Fibroblast of skin of right quadriceps (primary cell): ENCODE results near the gene LRIT1.
"Not testable (repeated sequence)": the region's sequence is repeated elsewhere in the genome, so short reads cannot be mapped to it uniquely, and the experiment has no call there.

ENCODE experiments used
- DNase-seq: peaks from one replicate; pipeline ENCODE4 v3.0.0-alpha.2; 2013

LRIT1 gene, protein sequence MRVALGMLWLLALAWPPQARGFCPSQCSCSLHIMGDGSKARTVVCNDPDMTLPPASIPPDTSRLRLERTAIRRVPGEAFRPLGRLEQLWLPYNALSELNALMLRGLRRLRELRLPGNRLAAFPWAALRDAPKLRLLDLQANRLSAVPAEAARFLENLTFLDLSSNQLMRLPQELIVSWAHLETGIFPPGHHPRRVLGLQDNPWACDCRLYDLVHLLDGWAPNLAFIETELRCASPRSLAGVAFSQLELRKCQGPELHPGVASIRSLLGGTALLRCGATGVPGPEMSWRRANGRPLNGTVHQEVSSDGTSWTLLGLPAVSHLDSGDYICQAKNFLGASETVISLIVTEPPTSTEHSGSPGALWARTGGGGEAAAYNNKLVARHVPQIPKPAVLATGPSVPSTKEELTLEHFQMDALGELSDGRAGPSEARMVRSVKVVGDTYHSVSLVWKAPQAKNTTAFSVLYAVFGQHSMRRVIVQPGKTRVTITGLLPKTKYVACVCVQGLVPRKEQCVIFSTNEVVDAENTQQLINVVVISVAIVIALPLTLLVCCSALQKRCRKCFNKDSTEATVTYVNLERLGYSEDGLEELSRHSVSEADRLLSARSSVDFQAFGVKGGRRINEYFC

DNA sequence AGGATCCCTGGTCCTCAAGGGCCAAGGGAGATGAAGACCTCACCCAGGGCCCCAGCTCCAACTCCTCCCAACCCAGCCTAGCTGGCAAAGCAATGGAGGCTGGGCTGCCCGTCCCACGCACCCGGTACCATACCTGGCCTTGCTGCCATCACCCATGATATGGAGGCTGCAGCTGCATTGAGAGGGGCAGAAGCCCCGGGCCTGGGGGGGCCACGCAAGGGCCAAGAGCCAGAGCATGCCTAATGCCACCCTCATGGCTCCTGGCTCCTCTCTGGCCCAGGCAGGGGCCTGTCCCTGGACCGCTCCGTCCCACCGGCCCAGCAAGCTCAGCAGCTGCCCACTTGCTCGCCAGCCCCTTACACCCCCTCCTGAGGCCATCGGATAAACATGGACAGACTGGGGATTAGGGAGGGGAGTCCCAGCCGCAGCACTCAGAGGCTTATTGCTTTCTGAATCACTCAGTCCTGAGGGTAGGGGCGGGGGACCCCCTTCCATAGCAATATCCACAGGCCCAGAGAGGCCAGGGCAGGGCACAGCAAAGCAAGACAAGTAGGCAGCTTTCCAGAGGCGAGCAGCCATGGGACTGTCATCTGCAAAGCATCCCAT lies at the start of gene LRIT1:
Gene LRIT1, minus strand, starts transcription at position 362 of the 606 bp plus-strand sequence. Its CDS starts 107 bp downstream, at position 255.
- DNase-seq = no peak

DNA sequence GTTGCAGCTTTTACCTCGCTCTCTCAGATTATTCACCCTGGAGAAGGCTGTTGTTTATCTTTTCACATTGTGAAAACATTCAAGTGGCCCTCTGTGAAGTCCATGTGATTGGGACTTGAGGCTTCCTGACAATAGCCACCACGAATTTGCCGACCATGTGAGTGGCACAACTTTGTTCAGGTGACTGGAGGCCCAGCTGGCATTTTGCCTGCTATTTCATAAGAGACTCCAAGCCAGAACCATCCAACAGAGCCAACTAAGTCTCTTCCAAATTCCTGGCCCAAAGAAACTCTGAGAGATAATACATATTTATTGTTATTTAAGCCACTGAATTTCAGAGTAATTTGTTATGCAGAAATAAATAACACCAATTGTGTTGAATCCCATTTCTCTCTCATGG lies 48.9 kb upstream of the LRIT1 start:
- no peak for DNase-seq

DNA sequence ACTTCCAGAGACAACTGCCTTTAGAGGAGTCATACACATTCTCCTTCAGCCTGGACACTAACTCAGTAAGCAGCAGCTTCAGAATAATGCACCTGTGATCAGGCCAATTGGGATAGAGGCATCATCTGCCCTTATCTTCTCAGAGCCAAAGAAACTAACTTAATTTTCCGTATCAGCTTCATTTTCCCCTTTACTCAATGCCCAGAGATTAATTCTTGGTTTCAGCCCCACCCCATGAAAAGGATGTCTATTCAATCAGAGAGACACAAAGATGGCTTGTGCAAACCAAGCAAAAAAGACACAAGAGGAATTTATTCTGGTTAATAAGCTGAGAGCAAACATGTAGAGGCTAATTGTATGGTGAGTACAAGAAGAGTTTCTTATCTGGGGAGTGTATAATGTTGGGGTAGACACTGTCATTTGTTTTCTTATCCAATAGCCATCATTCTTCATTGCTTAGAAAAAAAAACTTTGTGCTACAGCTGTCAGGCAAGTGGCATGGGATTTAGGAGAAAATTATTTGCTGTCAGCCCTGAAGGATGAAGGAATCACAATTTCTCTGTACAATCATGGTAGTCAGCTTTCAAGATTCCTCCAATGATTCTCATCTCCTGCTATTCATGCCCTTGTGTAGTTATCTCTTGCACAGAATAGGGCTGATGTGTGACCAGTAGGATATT lies 48.3 kb upstream of the LRIT1 start:
- DNase-seq = no peak

DNA sequence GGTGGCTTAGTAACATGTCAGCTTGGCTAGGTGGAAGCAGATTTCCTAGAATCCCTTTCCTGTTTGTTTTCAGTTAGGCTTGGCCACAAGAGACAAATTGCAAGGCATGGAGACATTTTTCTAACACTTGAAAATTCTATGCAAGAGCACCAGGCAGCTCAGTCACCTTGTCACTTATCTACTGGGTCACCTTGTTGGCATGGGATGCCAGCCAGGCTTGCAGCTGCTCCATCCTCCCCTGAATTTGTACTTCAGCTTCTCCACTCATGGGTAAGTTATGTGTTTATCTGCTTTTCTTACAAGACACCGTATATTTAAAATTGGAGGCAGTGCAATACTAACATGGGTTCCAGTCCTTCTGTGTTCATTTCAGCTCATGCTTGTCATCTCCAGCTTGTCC lies 46.8 kb upstream of the LRIT1 start:
- no peak for DNase-seq

DNA sequence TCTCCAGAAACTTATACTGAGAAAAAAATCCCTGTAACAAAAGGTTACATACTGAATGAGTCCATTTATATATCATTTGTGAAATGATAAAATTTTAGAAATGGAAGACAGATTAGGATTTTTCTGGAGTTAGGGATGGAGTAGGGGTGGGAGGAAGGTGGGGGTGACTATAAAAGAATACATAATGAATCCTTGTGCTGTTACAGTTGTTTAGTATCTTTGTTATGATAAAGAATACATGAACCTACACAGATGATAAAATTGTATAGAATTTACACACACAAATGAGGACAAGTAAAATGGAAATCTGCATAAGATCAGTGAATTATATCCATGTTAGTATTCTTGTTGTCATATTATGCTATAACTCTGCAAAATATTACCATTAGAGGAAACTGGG lies 45.3 kb upstream of the LRIT1 start:
- DNase-seq = no peak

DNA sequence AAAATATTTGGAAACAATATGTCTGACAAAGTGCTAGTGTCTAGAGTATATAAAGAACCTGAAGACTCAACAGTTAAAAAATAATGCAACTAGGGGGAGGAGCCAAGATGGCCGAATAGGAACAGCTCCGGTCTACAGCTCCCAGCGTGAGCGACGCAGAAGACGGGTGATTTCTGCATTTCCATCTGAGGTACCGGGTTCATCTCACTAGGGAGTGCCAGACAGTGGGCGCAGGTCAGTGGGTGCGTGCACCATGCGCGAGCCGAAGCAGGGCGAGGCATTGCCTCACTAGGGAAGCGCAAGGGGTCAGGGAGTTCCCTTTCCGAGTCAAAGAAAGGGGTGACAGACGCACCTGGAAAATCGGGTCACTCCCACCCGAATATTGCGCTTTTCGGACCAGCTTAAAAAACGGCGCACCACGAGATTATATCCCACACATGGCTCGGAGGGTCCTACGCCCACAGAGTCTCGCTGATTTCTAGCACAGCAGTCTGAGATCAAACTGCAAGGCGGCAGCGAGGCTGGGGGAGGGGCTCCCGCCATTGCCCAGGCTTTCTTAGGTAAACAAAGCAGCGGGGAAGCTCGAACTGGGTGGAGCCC lies 38.6 kb upstream of the LRIT1 start:
- DNase-seq = not testable (repeated sequence)

DNA sequence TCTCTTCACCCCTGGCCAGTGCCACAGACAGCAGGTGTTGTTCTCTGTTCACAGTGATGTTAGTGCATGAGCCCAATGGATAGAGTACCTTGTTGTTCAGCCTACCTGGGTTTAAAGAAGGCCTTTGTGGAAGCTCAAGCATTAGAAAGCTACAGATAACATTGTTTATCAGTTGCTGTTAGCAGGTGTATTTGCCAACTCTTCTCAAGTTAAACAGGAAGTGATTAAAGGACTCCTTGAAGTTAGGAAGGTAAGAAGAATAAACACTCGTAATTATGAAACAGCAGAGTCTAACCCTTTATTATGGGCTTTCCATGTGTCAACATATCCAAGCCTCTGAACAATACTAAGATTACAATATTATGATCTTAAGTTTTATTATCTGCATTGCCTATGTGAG lies 29.4 kb upstream of the LRIT1 start:
- no peak for DNase-seq

DNA sequence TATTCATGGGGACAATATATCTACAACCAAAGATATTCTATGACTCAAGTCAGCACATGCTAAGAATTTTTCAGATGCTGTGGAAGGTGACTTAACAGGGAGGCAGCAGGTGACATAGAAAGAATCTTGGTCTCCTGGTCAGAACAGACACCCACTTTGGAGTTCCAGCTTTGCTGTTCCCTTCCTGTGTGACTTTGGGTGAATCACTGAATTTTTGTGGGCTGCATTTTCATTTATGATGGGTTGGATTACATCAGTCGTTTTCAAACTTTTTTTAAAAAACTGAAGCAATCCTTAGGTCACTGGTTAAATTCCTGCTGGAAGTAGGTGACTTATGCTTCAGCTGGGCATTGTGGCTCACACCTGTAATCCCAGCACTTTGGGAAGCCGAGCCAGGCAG lies 28.4 kb upstream of the LRIT1 start:
- peak; percentile 74 for DNase-seq

DNA sequence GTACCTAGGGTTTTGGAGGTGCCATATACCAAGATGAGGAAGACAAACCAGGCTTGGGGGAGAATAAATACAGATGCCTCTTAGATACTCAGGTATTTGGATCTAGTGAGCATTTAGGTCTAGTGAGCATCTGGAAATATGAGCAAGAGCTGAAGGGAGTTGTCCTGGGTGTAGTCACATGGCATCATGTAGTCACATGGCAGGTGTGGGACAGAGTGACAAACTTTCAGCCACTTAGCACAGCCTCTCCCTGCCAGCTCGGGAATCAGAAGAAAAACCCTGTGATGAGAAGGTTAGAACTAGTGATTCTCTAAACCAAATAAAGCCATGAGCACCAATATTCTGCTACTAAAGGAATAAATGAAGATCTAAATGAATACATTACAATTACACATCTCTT lies 27.8 kb upstream of the LRIT1 start:
- DNase-seq = no peak

DNA sequence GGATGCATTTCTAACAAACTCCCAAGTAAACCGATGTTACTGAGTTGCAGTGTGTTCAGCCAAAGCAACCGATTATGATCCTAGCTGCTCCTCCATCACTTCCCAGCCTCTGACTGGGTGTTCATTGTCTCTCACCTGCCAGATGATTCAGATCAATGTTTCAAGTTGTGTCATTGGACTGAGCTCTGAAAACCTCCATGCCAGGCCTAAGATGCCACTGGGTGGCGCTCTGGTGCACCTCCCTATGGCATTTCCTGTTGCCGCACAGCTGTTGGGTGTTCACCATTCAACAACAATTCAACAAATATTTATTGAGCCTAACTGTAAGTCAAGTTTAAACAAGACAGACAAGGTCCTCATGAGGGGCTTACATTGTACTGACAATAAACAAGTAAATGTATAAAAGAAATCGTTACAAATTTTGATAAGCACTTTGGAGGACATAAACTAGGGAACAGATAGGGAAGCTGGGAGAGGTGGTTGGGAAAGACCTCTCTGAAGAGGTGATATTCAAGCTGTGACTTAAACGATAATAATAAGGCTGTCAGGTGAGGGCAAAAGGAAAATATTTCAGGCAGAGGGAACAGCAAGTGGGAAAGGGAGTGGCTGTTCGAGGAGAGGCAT lies 26.3 kb upstream of the LRIT1 start:
- peak; percentile 21 for DNase-seq

DNA sequence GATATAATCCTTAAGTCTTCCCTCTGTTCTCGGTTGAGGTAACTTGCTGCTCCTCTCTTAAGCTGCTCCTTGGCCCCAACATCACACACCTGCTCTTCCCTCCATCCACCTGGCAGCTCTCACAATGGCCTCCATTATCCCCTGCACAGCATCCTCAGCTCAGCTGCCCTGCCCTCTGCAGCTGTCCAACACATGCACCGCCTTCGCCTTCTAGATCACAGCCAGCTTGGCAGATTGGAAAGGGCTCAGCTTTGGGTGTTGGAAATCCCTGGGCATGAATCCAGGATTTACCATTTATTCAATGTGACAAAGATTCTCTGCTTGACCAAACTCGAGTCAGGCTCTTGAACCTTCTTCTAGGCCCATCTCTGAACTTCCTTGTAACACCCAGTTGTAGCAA lies 24.1 kb upstream of the LRIT1 start:
- no peak for DNase-seq

DNA sequence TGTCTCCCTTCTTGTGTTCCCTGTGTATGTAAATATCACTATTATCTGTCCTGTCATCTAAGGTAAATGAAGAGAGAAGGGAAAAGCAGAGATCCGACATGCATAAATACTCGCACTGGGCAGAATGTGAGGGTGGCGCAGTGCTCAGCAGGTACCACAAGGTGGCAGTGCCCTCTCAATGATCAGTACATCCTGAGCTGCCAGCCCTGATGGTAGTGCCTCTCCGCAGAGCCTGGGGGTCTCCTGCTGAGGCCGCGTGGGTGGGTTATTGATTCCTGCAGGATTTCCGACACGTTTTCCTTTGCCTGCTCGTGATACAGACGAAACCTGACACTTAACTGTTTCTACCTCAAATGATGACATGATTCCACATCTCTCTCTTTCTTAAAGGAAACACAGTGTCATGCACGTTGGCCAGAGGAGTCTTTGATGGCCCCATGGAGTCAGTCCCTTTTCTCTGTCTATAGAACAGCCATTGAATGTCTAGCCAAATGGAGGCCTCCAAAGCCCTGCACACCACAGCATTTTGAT lies 23.3 kb upstream of the LRIT1 start:
- DNase-seq = peak; percentile 48

DNA sequence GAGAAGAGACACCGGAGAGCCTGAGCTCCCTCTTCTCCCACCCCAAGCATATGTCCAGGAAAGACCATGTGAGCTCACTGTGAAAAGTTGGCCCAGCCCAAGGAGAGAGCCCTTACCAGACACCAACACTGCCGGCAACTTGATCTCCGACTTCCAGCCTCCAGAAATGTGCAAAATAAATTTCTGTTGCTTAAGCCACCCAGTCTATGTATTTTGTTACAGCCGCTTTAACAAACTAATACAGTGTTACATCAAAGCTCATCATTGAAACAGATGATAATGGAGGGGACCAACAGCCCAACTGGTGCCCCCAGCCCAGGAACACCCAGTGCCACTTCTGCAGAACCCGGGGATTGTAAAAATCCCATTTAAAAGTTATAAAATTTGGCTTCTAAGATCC lies 22.4 kb upstream of the LRIT1 start:
- DNase-seq = no peak

DNA sequence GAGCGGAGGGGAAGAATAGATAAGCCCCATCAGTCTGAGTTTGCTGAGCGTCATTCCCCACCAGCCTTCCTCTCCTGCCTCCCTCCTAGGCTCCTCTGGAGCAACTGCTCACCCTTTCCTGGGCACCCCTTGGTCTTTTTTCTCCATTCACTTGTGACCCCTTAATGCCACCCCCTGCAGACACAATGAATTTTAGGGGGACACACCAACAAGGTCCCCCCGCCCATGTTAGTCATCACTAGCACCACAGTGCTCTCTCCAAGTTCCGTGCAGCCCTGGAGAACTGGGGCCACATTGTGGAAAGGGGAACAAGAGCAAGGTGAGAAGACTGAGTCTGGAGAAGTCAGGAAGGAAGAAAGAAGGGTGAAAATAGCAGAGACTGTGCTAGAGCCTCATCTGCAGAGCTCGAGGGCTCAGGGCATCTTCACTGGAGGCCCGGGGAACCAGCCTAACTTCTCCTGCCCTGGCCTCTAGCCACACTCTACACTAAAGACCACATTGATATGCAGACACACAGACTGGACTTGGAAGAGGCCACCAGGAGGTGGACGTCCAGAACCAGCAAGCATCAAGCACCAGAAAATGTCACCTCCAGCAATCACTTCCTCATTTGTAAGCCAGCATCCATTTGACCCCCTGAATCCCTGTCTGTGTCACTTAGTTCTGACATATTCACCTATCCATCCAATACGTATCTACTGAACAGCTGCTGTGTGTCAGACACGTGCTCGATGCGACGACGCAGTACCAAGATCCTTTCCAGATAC lies 21.0 kb upstream of the LRIT1 start:
- no peak for DNase-seq

DNA sequence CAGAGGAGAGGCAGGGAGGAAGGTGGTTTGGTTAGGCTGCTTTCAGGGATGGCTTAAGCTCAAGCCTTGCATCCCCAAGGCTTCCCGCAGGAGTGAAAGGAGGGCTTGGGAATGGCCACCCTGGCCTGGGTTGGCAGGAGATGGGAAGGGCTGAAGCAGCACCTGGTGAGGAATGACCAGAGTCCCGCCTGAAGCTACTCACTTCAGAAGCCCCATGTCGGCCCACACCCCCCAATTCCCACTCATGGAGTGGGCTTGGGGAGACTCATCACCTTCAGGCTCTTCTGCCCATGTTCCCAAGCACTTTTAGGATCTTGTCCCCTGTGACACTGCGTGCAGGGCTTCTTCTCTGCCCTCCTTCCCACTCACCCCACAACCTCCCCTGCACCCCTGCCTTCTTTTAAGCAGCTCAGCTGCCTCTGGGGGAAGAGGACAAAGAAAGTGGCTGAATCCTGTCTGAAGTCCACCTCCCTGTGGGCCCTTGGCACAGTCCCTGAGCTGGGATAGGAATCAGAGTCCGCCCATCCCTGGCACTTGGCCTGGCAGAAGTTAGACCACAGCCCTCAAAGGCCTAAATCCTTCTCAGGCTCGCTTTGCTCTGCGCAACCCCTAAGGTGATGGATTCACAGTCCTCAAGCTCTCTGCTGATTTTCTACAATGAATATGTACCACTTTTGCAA lies 20.0 kb upstream of the LRIT1 start:
- DNase-seq = no peak

DNA sequence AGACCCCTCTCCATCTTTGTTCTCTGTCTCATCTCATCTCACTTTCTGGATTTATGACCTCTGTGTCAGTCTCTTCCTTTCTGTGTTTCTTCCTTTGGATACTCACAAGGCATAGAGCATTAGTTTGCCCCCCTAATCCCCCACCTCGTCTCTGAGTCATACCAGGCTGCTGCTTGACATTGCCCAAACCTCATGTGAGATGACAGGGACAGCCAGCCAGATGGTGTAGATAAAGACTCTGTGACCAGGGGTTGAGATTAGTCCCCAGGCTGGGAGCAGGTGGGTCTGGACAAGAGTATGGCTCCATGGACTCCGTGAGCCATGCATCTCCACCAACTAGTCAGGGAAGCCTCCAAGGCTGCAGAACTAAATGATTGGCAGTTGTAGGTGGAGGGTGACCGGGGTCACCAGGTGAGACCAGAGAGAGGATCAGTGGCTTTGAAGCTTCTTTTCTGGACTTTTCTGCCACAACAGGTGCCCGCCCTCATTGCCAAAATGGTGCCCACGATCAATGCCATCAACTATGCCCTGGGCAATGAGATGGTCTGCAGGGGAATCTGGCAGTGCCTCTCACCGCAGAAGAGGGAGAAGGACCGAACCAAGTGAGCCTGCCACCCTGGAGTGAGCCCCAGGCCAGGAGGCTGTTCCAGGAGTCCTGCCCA lies 16.8 kb upstream of the LRIT1 start:
- no peak for DNase-seq

DNA sequence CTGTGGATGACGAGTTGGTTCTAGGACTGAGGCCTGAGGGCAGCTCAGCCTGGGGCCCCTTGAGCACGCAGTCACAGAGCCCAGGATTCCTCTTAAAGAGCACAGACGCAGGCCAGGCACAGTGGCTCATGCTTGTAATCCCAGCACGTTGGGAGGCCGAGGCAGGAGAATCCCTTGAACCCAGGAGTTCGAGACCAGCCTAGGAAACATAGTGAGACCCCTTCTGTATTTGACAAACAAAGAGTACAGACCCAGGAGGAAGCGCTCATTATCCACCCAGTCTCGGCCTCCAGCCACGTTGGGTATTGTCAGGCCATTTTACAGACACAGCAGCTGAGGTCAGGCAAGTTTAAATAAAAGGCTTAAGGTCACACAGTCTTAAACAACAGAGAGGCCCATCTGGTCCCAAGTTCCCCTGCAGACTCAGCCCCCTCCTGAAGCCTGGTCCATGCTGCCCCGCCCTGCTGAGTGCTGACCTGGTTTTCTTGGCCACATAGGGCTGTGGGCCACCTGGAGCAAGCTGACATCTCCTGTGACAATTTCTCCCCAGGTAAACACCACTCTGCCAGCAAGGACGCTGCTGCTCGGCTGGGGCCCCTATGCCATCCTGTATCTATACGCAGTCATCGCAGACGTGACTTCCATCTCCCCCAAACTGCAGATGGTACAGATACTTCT lies 16.1 kb upstream of the LRIT1 start:
- DNase-seq = no peak

DNA sequence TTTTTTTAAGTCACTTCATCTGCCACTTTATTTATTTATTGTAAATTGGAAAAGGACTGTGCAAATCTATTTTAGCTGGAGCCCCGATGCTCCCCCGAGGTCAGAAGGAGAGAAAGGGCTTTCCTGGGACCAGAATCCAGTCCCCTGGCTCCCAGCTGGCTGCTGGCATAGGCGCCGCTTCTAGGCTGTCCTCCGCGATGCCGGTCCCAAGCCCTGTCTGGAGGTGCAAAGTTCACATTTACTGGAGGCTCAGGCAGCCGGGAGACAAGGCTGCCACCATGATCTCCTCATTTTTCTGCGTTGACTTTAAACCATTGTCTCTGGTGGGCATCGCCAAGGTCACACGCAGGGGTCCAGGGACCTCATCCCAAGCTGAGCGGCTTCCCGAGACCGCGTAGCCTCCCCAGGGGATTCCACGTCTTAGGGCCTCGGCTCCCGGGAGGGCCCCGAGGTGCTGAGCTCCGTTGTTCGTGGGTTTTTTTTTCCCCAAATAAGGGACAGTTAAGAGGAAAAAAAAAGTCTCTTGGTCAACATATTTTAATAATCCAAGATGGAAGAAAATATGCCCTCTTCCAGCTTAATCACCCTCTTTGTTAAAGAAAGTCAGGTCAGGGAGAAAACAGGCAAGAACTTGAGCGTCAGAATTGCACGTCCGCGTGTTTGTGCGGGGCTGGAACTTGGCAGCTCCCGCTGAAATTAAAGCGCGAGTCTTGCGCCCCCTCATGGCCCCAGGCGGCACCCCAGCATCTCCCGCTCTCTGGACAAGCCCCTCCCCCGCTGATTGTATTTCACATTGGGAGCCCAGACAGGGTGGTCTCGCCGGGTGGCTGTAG lies 15.4 kb upstream of the LRIT1 start:
- peak; percentile 9 for DNase-seq
